Embryonic facial prominence (tissue), 1 donor: ENCODE data around the gene LLCFC1.

Experiments
- DNase-seq: peaks from one replicate; pipeline ENCODE4 v3.0.0-alpha.2; 2016; ENCODE audit errors: extremely low spot score

Gene LLCFC1

GRCh38 chr7:142939226-142939910, at the start of gene LLCFC1:
LLCFC1 (plus strand) TSS chr7:142939484; CDS start chr7:142939622, 138 bp downstream.
- DNase-seq, result no peak

DNA sequence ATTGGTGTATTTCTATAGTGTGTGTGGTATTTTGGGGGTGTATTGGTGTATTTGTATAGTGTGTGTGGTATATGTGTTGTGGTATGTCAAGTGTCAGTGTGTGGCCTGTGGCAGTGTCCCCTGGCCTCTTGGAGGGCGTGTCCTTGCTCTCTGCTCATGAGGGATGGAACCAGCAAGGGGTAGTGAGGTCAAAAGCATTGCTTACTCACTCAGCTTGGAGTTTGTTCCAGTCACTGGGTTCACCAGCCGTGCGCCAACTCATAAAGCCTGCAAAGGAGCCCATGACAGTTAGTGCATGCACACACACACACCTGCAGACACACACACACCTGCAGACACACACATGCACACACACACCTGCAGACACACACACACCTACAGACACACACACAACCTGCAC, 49.5 kb upstream of the LLCFC1 start:
- DNase-seq, result no peak

DNA sequence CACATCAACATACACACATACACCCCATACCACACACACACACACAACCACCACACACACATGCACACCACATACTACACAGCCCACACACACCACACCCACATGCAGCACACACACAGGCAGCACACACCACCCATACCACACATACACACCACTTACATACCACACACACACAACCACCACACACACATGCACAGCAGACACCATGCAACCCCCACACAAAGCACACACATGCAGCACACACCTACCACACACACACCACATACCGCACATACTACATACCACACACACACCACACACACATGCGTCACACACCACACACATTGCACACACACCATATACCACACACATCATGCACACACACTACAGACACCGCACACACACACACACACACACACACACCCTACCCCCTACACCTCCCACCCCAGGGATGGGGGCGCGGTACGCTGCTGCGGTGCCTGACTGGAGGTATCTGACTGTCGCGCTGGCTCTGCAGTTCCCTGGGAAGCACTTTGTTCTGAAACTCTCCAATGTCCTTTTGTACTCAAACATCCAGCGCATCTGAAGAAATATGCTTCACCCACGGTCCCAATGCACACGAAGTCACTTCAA, 48.3 kb upstream of the LLCFC1 start:
- DNase-seq, result no peak

- no peak for DNase-seq
Measured at GRCh38 chr7:142891490-142892082, 47.7 kb upstream of the LLCFC1 start.

DNA sequence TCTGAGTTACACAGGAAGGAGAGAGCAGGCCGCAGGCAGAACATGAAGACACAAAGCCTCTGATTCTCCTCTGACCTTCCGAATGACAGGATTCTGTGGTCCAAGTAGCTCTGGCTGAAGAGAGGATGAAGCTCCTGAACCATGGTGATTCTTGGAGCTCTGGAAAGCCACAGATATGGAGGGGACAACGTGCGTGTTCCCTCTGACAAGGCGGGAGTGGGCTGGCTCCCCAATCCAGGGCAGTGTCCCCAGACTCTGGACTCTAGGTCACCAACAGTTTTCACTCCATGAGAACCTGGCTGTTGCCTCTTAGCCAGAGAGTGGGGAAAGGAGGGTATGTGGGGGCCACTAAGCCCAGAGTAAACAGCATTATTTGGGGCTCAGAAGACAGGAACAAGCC, 46.3 kb upstream of the LLCFC1 start:
- DNase-seq, result no peak

DNA sequence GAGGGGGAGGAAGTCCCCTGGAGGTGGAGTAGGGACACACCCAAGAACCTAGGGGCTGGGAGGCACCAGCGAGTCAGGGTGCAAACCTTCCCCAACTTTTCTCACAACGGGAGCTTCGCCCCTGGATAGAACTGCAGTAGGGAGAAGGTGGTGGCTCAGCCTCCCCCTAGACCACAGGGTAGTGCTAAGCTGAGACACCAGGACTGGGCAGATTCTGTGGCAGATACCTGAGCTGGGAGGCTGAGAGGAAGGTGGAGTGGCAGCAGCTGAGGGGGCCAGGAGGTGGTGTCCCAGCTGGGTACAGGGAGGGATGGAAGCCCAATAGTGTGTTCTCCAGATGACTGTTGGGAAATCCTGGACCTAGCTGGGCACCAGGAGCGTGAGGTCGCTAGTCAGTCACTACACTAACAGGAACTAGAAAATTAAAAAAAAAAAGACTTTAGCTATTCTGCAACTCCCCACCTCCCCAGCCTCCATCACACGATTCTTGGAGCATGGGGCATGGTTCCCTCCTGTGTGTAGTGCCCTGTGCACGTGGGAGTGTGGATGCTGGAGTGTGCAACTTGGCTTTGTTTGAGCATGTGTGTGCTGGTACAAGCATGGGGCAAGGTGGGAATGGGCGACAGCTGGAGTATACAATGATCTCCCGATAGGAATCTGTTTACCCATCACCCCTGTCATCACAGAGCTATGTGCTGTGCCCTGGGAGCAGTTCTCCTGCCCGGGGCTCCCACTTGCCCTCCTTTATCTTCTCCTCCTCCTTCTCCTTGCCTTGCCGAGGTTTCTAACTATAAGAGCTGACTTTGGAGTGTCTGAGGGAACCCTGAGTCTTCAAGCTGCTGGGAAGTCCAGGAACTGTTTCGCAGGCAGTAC, 44.9 kb upstream of the LLCFC1 start:
- DNase-seq, result no peak

- no peak for DNase-seq
Measured at GRCh38 chr7:142894985-142895593, 44.2 kb upstream of the LLCFC1 start.

- DNase-seq, result no peak
Measured at GRCh38 chr7:142896151-142896550, 43.1 kb upstream of the LLCFC1 start.

DNA sequence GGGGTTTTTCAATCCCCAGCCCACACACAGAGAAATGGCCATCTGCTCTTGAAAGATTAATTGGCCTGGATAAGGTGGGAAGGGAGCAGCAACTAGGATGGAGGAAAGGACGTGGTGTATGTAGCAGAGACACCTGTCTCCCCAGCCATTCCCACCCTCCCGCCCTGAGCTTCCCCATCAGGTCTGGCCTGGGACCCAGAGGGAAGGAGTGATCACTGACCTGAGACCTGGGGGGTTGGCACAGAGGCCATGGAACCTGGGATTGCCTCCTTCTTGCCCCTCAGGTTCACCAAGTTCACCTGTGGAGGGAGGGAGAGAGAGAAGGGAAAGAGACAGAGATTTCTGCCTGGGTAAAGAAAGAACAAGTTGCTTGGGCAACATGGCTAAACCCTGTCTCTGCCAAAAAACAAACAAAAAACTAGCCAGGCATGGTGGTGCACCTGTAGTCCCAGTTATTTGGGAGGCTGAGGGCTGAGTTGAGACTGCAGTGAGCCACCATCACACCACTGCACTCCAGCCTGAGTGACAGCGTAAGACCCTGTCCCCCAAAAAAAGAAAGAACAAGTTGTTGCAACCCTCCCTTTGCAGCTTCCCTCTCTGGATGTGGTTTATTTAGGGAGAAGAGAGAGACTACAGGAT, 42.4 kb upstream of the LLCFC1 start:
- no peak for DNase-seq

DNA sequence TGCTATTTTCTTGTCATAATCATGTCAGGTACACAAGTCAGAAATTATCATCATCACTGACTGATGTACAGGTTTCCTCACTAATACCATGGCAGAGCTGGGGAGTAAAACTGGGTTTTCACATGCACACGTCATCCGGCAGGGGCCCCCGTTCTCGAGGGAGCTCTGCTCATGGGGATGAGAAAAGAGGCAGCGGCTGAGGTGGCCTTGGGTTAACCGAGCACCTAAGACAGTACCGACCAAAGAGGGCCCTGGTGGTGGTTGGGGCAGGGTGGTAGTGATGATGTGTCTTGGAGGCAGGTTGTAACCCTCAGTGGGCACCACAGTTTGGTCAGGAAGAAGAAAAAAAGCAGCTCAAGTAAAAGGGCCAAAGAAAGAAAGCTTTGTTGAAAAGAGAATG, 41.6 kb upstream of the LLCFC1 start:
- no peak for DNase-seq

GRCh38 chr7:142898377-142899170, 40.7 kb upstream of the LLCFC1 start:
- DNase-seq, result no peak

DNA sequence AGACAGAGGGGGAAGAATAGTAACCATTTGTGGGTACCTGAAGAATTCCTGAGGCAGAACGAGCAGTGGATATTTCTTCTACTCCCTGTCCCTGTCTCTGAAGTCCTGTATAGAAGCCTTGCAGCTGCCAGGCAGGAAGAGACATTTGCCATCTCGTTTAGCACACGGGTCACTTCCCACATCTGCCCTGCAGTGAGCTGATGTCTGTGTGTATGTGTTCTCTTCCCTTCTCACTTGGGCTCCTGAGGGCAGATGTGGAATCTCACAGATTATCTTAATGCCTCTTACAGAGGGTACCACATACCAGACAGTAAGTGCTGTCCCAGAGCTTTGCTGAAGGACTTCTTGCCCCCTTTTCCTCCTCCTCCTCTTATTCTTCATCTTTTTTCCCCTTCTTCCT, 39.6 kb upstream of the LLCFC1 start:
- no peak for DNase-seq

- no peak for DNase-seq
Measured at GRCh38 chr7:142901426-142902259, 37.6 kb upstream of the LLCFC1 start.

GRCh38 chr7:142904128-142904527, 35.2 kb upstream of the LLCFC1 start:
- DNase-seq, result no peak

- DNase-seq, result no peak
Measured at GRCh38 chr7:142905759-142906158, 33.5 kb upstream of the LLCFC1 start.

DNA sequence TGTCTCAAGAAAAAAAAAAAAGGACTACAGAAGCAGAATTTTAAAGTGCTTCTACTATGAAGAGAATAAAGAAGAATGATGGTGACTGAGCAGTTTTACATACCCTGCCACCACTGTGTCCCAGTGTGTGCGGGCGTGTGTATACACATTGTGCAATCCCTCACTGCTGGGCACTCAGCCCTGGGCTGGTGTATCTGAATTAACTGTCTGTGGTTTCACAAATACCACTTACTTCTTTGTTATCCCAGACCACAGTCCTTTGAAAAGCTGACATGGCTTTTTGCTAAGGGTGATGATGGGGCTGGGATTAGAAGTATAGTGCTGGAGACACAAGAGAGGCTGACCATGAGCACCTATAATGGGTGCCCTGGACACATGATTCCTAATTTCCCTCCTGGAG, 32.6 kb upstream of the LLCFC1 start:
- no peak for DNase-seq

DNA sequence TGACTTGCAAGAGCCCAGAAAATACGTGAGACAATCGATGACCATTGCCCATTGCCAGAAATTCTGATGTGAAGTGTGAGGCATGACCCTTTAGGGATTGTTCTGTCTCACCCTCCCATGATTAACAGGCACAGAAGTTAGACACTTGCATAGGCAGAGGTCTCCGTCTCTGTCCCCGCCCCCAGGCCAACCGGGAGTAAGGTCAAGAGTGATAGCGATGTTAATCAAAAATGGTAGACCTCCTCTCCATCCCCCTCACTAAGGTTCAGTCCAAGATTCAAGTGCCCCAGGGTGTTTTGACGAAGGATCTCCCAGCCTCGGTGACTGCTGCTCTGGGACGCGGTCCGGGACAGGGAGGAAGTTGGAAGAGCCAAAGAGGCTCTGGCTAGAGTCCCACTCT, 31.0 kb upstream of the LLCFC1 start:
- DNase-seq, result no peak

GRCh38 chr7:142908921-142909890, 30.1 kb upstream of the LLCFC1 start:
- DNase-seq, result no peak
